Measurements from ENCODE around the gene CTSK. TPM values are rescaled to one million over a fixed set of nuclear protein-coding genes. Genes with fewer than 3 reads are reported as not detected.
"Not testable (repeated sequence)": the region's sequence is repeated elsewhere in the genome, so short reads cannot be mapped to it uniquely, and the experiment has no call there.

CTSK gene
- total RNA-seq, 6 experiments from 2014 or later: 1.5 to 3.8 (median 2.6) TPM

DNA sequence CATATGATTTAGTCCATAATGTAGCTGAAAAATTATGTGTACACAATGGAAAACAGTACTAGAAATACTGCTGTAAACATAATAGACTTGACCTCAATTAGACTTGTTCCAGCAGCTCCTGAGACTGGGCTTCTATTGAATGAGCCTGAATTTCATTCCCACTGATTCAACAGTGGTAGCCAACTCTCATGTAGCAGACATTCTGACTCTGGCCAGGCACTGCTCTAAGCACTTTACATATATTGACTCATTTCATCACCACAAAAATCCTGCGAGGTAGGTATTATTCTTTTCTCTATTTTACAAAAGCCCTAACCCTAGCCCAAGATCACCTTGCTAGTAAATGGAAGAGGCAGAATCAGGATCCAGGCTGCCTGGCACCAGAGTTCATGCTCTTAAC lies 29.7 kb downstream of the CTSK start:
- Histone ChIP-seq H3K9me3 (no peaks in the 10 kb centered on the region), H3K27ac (no peak overlapping the region), H3K4me1 (no peaks in the 10 kb centered on the region), H3K27me3 (no peaks in the 10 kb centered on the region), H3K4me3 (no peak overlapping the region), H3K36me3 (no peaks in the 10 kb centered on the region)
- TF ChIP-seq, protein P1, sequence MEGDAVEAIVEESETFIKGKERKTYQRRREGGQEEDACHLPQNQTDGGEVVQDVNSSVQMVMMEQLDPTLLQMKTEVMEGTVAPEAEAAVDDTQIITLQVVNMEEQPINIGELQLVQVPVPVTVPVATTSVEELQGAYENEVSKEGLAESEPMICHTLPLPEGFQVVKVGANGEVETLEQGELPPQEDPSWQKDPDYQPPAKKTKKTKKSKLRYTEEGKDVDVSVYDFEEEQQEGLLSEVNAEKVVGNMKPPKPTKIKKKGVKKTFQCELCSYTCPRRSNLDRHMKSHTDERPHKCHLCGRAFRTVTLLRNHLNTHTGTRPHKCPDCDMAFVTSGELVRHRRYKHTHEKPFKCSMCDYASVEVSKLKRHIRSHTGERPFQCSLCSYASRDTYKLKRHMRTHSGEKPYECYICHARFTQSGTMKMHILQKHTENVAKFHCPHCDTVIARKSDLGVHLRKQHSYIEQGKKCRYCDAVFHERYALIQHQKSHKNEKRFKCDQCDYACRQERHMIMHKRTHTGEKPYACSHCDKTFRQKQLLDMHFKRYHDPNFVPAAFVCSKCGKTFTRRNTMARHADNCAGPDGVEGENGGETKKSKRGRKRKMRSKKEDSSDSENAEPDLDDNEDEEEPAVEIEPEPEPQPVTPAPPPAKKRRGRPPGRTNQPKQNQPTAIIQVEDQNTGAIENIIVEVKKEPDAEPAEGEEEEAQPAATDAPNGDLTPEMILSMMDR (IDR thresholded peaks at IDR 0.05): no peak
- no peak for TF ChIP-seq POLR2A (IDR thresholded peaks at IDR 0.05)
- WGBS (ENCODE audit: insufficient coverage, low coverage, low lambda C conversion rate, missing lambda C conversion rate): 67% methylated on average over 1 of the region's 1 CpG
- ATAC-seq (no peak), DNase-seq (no peak)
- intact Hi-C loops (cut with DNase I): no loop called here

DNA sequence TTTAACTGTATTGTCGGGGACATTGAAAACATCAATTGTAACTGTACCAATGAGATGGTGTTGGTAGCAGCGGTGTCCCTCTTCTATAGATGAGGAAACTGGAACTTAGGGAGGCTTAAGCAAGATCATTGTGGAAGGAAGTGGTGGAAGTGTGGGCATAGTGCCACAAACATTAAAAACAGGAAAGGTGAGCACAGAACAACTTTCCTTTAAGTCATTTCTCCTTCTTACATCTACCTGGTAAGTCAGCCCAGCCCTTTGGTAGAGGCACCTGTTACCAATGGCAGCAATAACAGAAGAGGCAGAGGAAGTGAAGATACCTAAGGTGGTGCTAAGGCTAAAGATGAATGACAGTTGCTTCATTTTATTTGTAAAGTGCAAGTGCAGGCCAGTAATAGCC lies 30.5 kb downstream of the CTSK start:
- H3K4me3 ChIP-seq: no peak overlapping the region
- H3K27ac ChIP-seq: no peak overlapping the region
- no peak for DNase-seq
- H3K9me3 ChIP-seq: no peaks in the 10 kb centered on the region
- no peaks in the 10 kb centered on the region for H3K27me3 ChIP-seq
- intact Hi-C loops (cut with DNase I): no loop called here
- no peaks in the 10 kb centered on the region for H3K4me1 ChIP-seq
- H3K36me3 ChIP-seq: no peaks in the 10 kb centered on the region
- TF ChIP-seq, protein P1 (IDR thresholded peaks at IDR 0.05): no peak
- no peak for TF ChIP-seq POLR2A (IDR thresholded peaks at IDR 0.05)
- no peak for ATAC-seq
- WGBS (ENCODE audit: insufficient coverage, low coverage, low lambda C conversion rate, missing lambda C conversion rate): 86% methylated on average over 2 of the region's 2 CpGs

DNA sequence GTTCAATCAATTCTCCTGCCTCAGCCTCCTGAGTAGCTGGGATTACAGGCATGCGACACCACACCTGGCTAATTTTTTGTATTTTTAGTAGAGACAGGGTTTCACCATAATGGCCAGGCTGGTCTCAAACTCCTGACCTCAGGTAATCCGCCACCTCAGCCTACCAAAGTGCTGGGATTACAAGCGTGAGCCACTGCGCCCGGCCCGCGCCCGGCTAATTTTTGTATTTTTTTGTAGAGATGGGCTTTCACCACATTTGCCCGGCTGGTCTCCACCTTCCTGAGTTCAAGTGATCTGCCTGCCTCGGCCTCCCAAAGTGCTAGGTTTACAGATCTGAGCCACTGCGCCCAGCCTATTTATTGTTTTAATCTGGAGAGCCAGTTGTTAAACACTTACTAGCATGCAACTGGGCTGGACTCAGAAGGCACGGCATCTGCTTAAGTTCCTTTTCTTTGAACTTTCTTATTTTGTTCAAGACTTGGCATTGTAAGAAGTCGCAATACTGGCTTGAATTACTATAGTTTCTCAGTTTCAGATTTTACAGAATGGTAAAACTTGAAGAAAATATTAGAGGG lies 32.0 kb downstream of the CTSK start:
- intact Hi-C loops (cut with DNase I); H3K27me3 ChIP-seq; ATAC-seq; H3K27ac ChIP-seq; H3K4me3 ChIP-seq; H3K36me3 ChIP-seq; H3K9me3 ChIP-seq; DNase-seq; H3K4me1 ChIP-seq: not testable (repeated sequence)
- WGBS (ENCODE audit: insufficient coverage, low coverage, low lambda C conversion rate, missing lambda C conversion rate): 86% methylated on average over 13 of the region's 13 CpGs

DNA sequence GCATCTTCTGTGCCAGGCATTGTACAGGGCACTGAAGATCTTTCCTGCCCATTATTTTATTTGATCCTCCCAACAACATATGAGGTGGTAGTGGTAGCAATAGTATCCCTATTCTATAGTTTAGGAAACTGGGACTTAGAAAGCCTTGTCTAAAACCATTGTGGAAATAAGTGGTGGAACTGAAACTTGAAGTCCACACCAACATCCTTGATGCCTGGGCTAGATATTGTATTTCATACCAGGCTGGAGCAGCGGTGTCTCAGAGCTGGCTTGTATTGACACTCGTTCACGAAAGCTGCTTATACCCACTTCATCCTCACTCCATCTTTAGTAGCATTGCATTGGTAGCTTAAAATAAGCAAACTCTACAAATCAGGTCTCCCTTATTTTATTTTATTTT lies 32.8 kb downstream of the CTSK start:
- intact Hi-C loops (cut with DNase I): no loop called here

DNA sequence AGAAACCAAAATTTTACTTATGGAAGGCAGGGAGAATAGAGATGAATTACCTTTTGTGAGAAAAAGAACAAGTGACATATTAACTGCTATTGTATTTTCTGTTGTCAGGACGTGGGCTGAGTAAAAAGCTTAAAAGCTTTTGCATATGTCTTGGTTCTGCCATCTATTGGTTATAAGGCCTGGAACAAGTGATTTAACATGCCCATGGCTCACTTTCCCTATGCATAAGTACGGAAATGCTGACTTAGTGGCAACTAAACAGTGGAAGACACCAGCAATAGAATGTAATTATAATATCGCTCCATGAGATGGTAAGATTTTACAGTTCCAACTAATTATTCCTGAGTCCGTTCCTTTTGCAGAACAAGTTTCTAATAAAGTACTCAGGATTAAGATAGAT lies 35.7 kb downstream of the CTSK start:
- Histone ChIP-seq H3K27me3 (no peaks in the 10 kb centered on the region), H3K36me3 (no peaks in the 10 kb centered on the region), H3K9me3 (no peaks in the 10 kb centered on the region), H3K4me1 (no peaks in the 10 kb centered on the region), H3K27ac (no peak overlapping the region), H3K4me3 (no peak overlapping the region)
- intact Hi-C loops (cut with DNase I): no loop called here
- ATAC-seq: no peak
- no peak for TF ChIP-seq POLR2A (IDR thresholded peaks at IDR 0.05)
- TF ChIP-seq, protein P1 (IDR thresholded peaks at IDR 0.05): no peak
- 81% methylated on average over 4 of the region's 4 CpGs for WGBS (ENCODE audit: insufficient coverage, low coverage, low lambda C conversion rate, missing lambda C conversion rate)
- no peak for DNase-seq

More for the DNA sequence above, 32.8 kb downstream of the CTSK start:
- ATAC-seq (peak in 1 of 4 donors; percentile 35), DNase-seq (no peak)
- H3K4me1 ChIP-seq: no peaks in the 10 kb centered on the region
- no peak for TF ChIP-seq POLR2A (IDR thresholded peaks at IDR 0.05)
- TF ChIP-seq, protein P1 (IDR thresholded peaks at IDR 0.05): no peak
- no peak overlapping the region for H3K27ac ChIP-seq
- 84% methylated on average over 3 of the region's 3 CpGs for WGBS (ENCODE audit: insufficient coverage, low coverage, low lambda C conversion rate, missing lambda C conversion rate)
- no peaks in the 10 kb centered on the region for H3K36me3 ChIP-seq
- H3K4me3 ChIP-seq: no peak overlapping the region
- no peaks in the 10 kb centered on the region for H3K27me3 ChIP-seq
- no peaks in the 10 kb centered on the region for H3K9me3 ChIP-seq

DNA sequence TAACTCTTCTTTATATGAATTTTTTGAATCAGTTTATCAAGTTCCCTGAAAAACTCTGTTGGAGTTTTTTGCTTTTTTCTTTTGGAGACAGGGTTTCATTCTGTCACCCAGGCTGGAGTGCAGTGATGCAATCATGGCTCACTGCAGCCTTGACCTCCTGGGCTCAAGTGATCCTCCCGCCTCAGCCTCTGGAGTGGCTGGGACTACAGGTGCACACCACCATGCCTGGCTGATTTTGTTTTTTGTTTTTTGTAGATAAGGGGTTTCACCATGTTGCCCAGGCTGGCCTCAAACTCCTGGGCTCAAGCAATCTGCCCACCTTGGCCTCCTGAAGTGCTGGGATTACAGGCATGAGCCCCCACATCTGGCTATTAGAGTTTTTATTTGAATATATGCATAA lies 40.4 kb downstream of the CTSK start:
- H3K27me3 ChIP-seq; intact Hi-C loops (cut with DNase I); DNase-seq; H3K4me3 ChIP-seq; H3K27ac ChIP-seq; H3K9me3 ChIP-seq; H3K4me1 ChIP-seq; ATAC-seq; H3K36me3 ChIP-seq: not testable (repeated sequence)
- WGBS (ENCODE audit: insufficient coverage, low coverage, low lambda C conversion rate, missing lambda C conversion rate): 63% methylated on average over 1 of the region's 1 CpG

DNA sequence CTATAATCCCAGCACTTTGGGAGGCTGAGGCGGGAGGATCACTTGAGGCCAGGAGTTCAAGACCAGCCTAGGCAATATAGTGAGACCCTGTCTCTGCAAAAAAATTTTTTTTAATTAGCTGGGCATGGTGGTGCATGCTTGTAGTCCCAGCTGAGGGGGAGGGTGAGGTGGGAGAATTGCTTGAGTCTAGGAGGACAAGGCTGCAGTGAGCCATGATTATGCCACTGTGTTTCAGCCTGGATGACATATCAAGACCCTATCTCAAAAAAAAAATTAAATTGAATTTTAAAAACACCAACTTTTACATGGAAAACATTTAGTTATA lies 42.1 kb downstream of the CTSK start:
- H3K4me1 ChIP-seq; ATAC-seq; H3K9me3 ChIP-seq; H3K36me3 ChIP-seq; H3K27me3 ChIP-seq; DNase-seq; intact Hi-C loops (cut with DNase I): not testable (repeated sequence)
- Histone ChIP-seq H3K4me3 (peak overlapping the region in 2 of 3 donors; percentile 37 to 46), H3K27ac (peak overlapping the region; percentile 64 to 86 (median 71))
- WGBS (ENCODE audit: insufficient coverage, low coverage, low lambda C conversion rate, missing lambda C conversion rate): 100% methylated on average over 1 of the region's 1 CpG
